ENCODE data around the gene SSU72.

DNA sequence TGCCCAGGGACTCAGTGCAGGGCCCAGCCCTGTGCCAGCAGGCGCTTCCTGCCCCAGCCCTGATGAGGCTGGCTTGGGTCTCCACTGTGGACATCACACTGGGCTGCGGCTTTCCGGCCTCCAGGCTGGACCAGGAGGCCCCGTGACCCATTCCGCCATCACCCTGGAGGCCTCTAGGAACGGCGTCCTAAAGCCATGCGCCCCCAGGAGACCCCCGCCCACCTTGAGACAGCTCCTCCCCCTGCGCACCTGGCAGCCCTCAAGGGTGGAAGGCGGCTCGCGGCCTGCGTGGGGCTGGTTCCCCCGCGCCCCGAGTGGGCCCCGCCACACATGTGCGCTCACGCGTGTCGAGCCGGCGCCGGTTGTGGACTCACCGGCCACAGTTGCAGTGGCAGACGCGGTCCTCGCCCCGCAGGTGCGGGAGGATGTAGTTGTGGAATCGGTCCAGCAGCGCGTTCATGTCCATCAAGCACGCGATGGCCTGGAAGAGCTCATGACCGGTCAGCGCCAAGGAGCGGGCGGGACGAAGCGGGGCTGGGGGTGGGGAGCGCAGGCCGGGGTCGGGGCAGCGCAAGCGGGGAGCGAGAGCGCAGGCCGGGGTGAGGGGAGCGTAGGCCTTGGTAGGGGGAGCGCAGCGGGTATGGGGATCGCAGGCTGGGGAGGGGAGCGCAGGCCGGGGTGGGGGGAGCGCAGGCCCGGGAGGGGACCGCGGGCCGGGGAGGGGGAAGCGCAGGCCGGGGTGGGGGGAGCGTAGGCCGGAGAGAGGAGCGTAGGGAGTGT lies 35.2 kb downstream of the SSU72 start:
- TF ChIP-seq, protein P1, sequence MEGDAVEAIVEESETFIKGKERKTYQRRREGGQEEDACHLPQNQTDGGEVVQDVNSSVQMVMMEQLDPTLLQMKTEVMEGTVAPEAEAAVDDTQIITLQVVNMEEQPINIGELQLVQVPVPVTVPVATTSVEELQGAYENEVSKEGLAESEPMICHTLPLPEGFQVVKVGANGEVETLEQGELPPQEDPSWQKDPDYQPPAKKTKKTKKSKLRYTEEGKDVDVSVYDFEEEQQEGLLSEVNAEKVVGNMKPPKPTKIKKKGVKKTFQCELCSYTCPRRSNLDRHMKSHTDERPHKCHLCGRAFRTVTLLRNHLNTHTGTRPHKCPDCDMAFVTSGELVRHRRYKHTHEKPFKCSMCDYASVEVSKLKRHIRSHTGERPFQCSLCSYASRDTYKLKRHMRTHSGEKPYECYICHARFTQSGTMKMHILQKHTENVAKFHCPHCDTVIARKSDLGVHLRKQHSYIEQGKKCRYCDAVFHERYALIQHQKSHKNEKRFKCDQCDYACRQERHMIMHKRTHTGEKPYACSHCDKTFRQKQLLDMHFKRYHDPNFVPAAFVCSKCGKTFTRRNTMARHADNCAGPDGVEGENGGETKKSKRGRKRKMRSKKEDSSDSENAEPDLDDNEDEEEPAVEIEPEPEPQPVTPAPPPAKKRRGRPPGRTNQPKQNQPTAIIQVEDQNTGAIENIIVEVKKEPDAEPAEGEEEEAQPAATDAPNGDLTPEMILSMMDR (IDR thresholded peaks at IDR 0.05; ENCODE audit: low read depth, low read length): no peak
- no peak for TF ChIP-seq MYC (IDR thresholded peaks at IDR 0.05; ENCODE audit: low read depth, low read length)
- TF ChIP-seq MAX (IDR thresholded peaks at IDR 0.05; ENCODE audit: low read depth, low read length): no peak

Data from NB4 (cell line).